Heart left ventricle (tissue), 16 donors: Measurements from ENCODE around the gene ASTN2. TPM values are rescaled to one million over a fixed set of nuclear protein-coding genes. Genes with fewer than 3 reads are reported as not detected.

ENCODE experiments used
- ATAC-seq, 4 donors: fragments of 200-7000 bp; cut with Tn5 transposase; one replicate each; pipeline ENCODE4 v1.9.1; 2020 to 2022; ENCODE audit warnings: moderate library complexity in 4 of 4, mild to moderate bottlenecking in 3 of 4, moderate number of reproducible peaks in 1 of 4
- DNase-seq, 5 donors: peaks; one replicate each; pipeline ENCODE4 v3.0.0-alpha.2; 2020
- H3K27ac ChIP-seq, 12 donors: fragments of 200-600 bp; sonication (generic) in 4 of 12; one replicate each; pipeline versions ENCODE4 v1.5.0 to v1.8.0; 2016 to 2022; ENCODE audit warnings: mild to moderate bottlenecking in 2 of 12
- H3K27me3 ChIP-seq, 9 donors: fragments of 200-600 bp; sonication (generic) in 2 of 9; one replicate each; pipeline versions ENCODE4 v1.5.1 to v1.8.0; 2016 to 2022; ENCODE audit warnings: mild to moderate bottlenecking in 3 of 9
- H3K36me3 ChIP-seq, 9 donors: fragments of 200-600 bp; sonication (generic) in 2 of 9; one replicate each; pipeline versions ENCODE4 v1.5.0 to v1.8.0; 2018 to 2022; ENCODE audit warnings: mild to moderate bottlenecking in 2 of 9
- H3K4me1 ChIP-seq, 12 donors: fragments of 200-600 bp; sonication (generic) in 4 of 12; one replicate each; pipeline versions ENCODE4 v1.5.0 to v1.8.0; 2016 to 2022; ENCODE audit warnings: mild to moderate bottlenecking in 3 of 12
- H3K4me3 ChIP-seq, 12 donors: fragments of 200-600 bp; sonication (generic) in 4 of 12; one replicate each; pipeline versions ENCODE4 v1.5.0 to v1.8.0; 2017 to 2022; ENCODE audit warnings: mild to moderate bottlenecking in 9 of 12, moderate library complexity in 4 of 12
- H3K9me3 ChIP-seq, 12 donors: fragments of 200-600 bp; sonication (generic) in 4 of 12; one replicate each; pipeline versions ENCODE4 v1.5.0 to v1.8.0; 2016 to 2022; ENCODE audit warnings: mild to moderate bottlenecking in 1 of 12
- CTCF ChIP-seq, 12 donors: fragments of 200-600 bp; sonication (generic) in 4 of 12; IDR thresholded peaks; one replicate each; pipeline versions ENCODE4 v1.5.0 to v1.8.0; 2018 to 2022; ENCODE audit warnings: antibody characterized with exemption in 12 of 12, mild to moderate bottlenecking in 5 of 12
- POLR2A ChIP-seq, 2 donors: fragments of 450-650 bp; IDR thresholded peaks; one replicate each; pipeline ENCODE4 v1.6.1; 2017; ENCODE audit warnings: antibody characterized with exemption in 2 of 2, mild to moderate bottlenecking in 2 of 2, moderate library complexity in 2 of 2
- WGBS, 4 donors: extraction: QIAGEN DNeasy Blood & Tissue Kit in 2 of 4; methylation state at CpG; one replicate each; pipeline versions ENCODE4 v1.1.5 to v1.1.7; 2013 to 2018; 5-methylcytosine and 5-hydroxymethylcytosine counted together
- intact Hi-C, 10 donors: fragments of 100-400 bp; cut with DNase I; formaldehyde crosslinking; loops; one replicate each; pipeline versions ENCODE4 v1.11.1 to v1.14.2; 2022
- polyA plus RNA-seq, 2 donors: library from polyadenylated mRNA; stranded (reverse); fragments of 200-250 nt; gene quantifications; one replicate each; pipeline ENCODE4 v1.2.3, GENCODE V29; 2013
- total RNA-seq, 9 donors: library from RNA; depleted of rRNA in 2 of 9; stranded (reverse); fragments of >200 nt in 2 of 9; fragmentation: NEBNext Ultra II Directional in 3 of 9; extraction: Animal tissue kit (Norgen Biotek cat#: 25700) in 3 of 9; gene quantifications; one replicate each; pipeline versions ENCODE4 v1.1.0 to v1.2.4, GENCODE V29; 2016 to 2023
- donor health status: ischemic (EF 13 %, LVEDD 7.1; RV severe dilation, severe dysfunction).
- donor health status: healthy with polysubstance abuse.
- donor health status: DM: no; HTN: yes; CAD: no.
- donor health status: DM: no; HTN: no; CAD: no.
- donor health status: ischemic (EF 25% LVEDD 6.9; RV normal size, moderate dysfunction).
- donor health status: ischemic (EF 25% LVEDD 5.7; RV mildly dilated, moderate dysfunction).
- donor health status: healthy.
- donor health status: DM: yes; HTN: yes; CAD: no.
- donor health status: ischemic (EF 35%, LVEDD 5.7; RV mildly dilated, moderate dysfunction).
- donor health status: nonischemic (EF 11% LVEDD 7.7; RV severe dilation, severe dysfunction).
- donor health status: DM: yes; HTN: yes; CAD: no.
- donor health status: PGD.
- donor health status: ischemic (EF 29% LVEDD 5.4; RV normal size, mild dysfunction).
- donor health status: nonischemic (EF 23%, LVEDD 6.1; RV moderate dilation, normal function).

Gene ASTN2
- total and polyA plus RNA-seq, 11 donors: 2.5 to 6.0 (median 3.5) TPM

- intact Hi-C loops: no loop called here
- H3K4me1 ChIP-seq: no peaks in the 10 kb centered on the region
- H3K27ac ChIP-seq: no peak overlapping the region
- peaks cover 0 to 4% (median 0%) of the 10 kb centered on the region in 9 donors for H3K27me3 ChIP-seq
- H3K36me3 ChIP-seq: no peaks in the 10 kb centered on the region
- 34 to 47% (median 39%) methylated on average over 4 of the region's 4 CpGs for WGBS, 4 donors
- ATAC-seq: no peak
- TF ChIP-seq CTCF (IDR thresholded peaks at IDR 0.05): no peak
- TF ChIP-seq POLR2A (IDR thresholded peaks at IDR 0.05): no peak
- DNase-seq: no peak
- no peaks in the 10 kb centered on the region for H3K9me3 ChIP-seq
- no peak overlapping the region for H3K4me3 ChIP-seq
These were observed 370.6 kb downstream of the ASTN2 start for GRCh38 chr9:117044241-117044640.

GRCh38 chr9:117043159-117043558 lies 371.7 kb downstream of the ASTN2 start:
- peaks cover 0 to 4% (median 0%) of the 10 kb centered on the region in 9 donors for H3K27me3 ChIP-seq
- H3K36me3 ChIP-seq: no peaks in the 10 kb centered on the region
- no peak overlapping the region for H3K27ac ChIP-seq
- no peaks in the 10 kb centered on the region for H3K9me3 ChIP-seq
- TF ChIP-seq POLR2A (IDR thresholded peaks at IDR 0.05): no peak
- TF ChIP-seq CTCF (IDR thresholded peaks at IDR 0.05): no peak
- no peak for ATAC-seq
- intact Hi-C loops: no loop called here
- H3K4me1 ChIP-seq: no peaks in the 10 kb centered on the region
- DNase-seq: no peak
- H3K4me3 ChIP-seq: no peak overlapping the region
- WGBS, 4 donors: 89 to 94% (median 93%) methylated on average over 1 of the region's 1 CpG

GRCh38 chr9:117035546-117035945 lies 379.3 kb downstream of the ASTN2 start:
- H3K4me1 ChIP-seq: no peaks in the 10 kb centered on the region
- no peak overlapping the region for H3K4me3 ChIP-seq
- no peaks in the 10 kb centered on the region for H3K9me3 ChIP-seq
- ATAC-seq (no peak), DNase-seq (no peak)
- no peaks in the 10 kb centered on the region for H3K36me3 ChIP-seq
- no peak for TF ChIP-seq CTCF (IDR thresholded peaks at IDR 0.05)
- no peak for TF ChIP-seq POLR2A (IDR thresholded peaks at IDR 0.05)
- intact Hi-C loops: no loop called here
- no peak overlapping the region for H3K27ac ChIP-seq
- H3K27me3 ChIP-seq: no peaks in the 10 kb centered on the region
- WGBS, 4 donors: 51 to 64% (median 61%) methylated on average over 1 of the region's 1 CpG

- no peak overlapping the region for H3K4me3 ChIP-seq
- no peak for DNase-seq
- H3K36me3 ChIP-seq: no peaks in the 10 kb centered on the region
- no peaks in the 10 kb centered on the region for H3K27me3 ChIP-seq
- ATAC-seq: no peak
- no peaks in the 10 kb centered on the region for H3K9me3 ChIP-seq
- no peak for TF ChIP-seq CTCF (IDR thresholded peaks at IDR 0.05)
- TF ChIP-seq POLR2A (IDR thresholded peaks at IDR 0.05): no peak
- H3K27ac ChIP-seq: no peak overlapping the region
- H3K4me1 ChIP-seq: peaks cover 0 to 5% (median 0%) of the 10 kb centered on the region in 12 donors
- intact Hi-C loops: no loop called here
- WGBS, 4 donors: 34 to 45% (median 38%) methylated on average over 2 of the region's 2 CpGs
These were observed 380.0 kb downstream of the ASTN2 start for GRCh38 chr9:117034866-117035265.
